Loucy (cell line): ENCODE data around the gene UQCC2.

ENCODE experiments used
- H2AFZ ChIP-seq: fragments of 200-600 bp; sonication (generic); 2 replicates; pipeline ENCODE4 v1.6.0; 2016; ENCODE audit warnings: antibody characterized with exemption, mild to moderate bottlenecking, low read length, moderate library complexity
- H3F3A ChIP-seq: fragments of 200-600 bp; 2 replicates; pipeline ENCODE4 v1.6.0; 2016; ENCODE audit warnings: antibody characterized with exemption, low read depth, mild to moderate bottlenecking
- H3K27me3 ChIP-seq: fragments of 200-600 bp; sonication (generic); 2 replicates; pipeline ENCODE4 v1.6.1; 2014; ENCODE audit warnings: low read length, mild to moderate bottlenecking; ENCODE audit not compliant: insufficient read depth, poor library complexity, severe bottlenecking
- H3K36me3 ChIP-seq: fragments of 200-600 bp; sonication (generic); 2 replicates; pipeline ENCODE4 v1.6.1; 2016; ENCODE audit warnings: low read length; ENCODE audit not compliant: insufficient read depth
- H3K4me1 ChIP-seq: fragments of 200-600 bp; sonication (generic); 2 replicates; pipeline ENCODE4 v1.5.1; 2014; ENCODE audit warnings: low read length, mild to moderate bottlenecking; ENCODE audit not compliant: insufficient read depth, poor library complexity, severe bottlenecking
- H3K4me2 ChIP-seq: fragments of 200-600 bp; sonication (generic); 2 replicates; pipeline ENCODE4 v1.6.0; 2014; ENCODE audit warnings: antibody characterized with exemption, low read length, low read depth, mild to moderate bottlenecking; ENCODE audit not compliant: poor library complexity, severe bottlenecking
- H3K4me3 ChIP-seq: fragments of 200-600 bp; sonication (generic); 2 replicates; pipeline ENCODE4 v1.5.1; 2014; ENCODE audit warnings: low read length, mild to moderate bottlenecking, mixed read lengths; ENCODE audit not compliant: poor library complexity, severe bottlenecking
- H3K79me2 ChIP-seq: fragments of 200-600 bp; sonication (generic); 2 replicates; pipeline ENCODE4 v1.6.1; 2014; ENCODE audit warnings: low read length; ENCODE audit not compliant: insufficient read depth
- H3K9ac ChIP-seq: fragments of 200-600 bp; sonication (generic); 2 replicates; pipeline ENCODE4 v1.6.0; 2014; ENCODE audit warnings: mild to moderate bottlenecking, low read depth, low read length, moderate library complexity; ENCODE audit not compliant: poor library complexity, severe bottlenecking
- H3K9me2 ChIP-seq: fragments of 200-600 bp; sonication (generic); replicated peaks from 2 replicates; pipeline ENCODE4 v1.6.1; 2016; ENCODE audit warnings: low read depth, low read length, mixed read lengths
- H3K9me3 ChIP-seq: fragments of 200-600 bp; sonication (generic); 2 replicates; pipeline ENCODE4 v1.6.1; 2014; ENCODE audit warnings: mild to moderate bottlenecking, antibody characterized with exemption, low read length, low read depth; ENCODE audit not compliant: insufficient read depth
- H4K20me1 ChIP-seq: fragments of 200-600 bp; sonication (generic); 2 replicates; pipeline ENCODE4 v1.6.0; 2014; ENCODE audit warnings: antibody characterized with exemption, low read length, mild to moderate bottlenecking; ENCODE audit not compliant: insufficient read depth, poor library complexity, severe bottlenecking
- EZH2phosphoT487 ChIP-seq: fragments of 200-600 bp; IDR thresholded peaks from 2 replicates; pipeline ENCODE4 v1.6.1; 2018; ENCODE audit warnings: antibody characterized with exemption, mild to moderate bottlenecking, moderate library complexity, borderline replicate concordance
- TF ChIP-seq, protein P1 (sequence below): fragments of 200-600 bp; sonication (generic); conservative IDR thresholded peaks from 2 replicates; pipeline ENCODE4 v1.5.1; 2014; ENCODE audit warnings: mild to moderate bottlenecking, antibody characterized with exemption, low read length

Gene UQCC2

DNA sequence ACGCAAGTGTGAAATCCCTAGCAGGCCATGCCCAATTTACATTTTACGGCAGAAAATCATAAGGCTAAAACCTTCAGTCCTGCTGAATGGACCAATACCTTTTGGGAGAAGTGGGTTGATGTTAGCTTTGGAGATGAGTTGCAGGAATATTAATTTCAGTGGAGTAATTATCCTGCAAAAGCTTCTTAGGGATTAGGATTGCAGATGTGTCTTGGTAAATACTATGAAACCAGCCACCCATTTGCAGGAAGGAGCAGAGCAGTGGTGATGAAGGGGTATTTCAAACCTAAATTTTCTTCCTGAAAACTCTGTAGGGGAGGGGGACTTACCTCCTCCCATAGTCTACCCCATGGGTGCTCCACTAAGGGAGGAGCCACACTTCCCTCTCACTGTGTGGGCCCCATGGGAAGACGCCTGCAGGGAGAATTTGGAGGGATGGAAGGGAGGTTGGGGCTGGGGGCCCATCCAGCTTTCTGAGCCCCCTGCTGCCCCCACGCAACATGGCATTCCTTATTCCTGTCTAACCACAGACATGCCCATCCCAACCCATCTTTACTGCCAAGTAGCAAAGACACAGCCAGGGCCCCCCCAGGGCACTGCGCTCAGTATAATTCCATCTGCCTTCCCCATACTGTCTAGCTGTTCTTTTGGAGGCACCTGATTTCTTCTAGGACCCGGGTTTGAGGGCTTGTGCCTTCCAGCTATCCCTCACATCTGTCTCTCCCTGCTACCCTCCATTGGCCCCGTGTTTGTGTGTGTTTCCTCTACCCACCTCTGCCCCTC is 14.6 kb upstream of the UQCC2 start:
- TF ChIP-seq EZH2phosphoT487, result no peak
- TF ChIP-seq, protein P1, sequence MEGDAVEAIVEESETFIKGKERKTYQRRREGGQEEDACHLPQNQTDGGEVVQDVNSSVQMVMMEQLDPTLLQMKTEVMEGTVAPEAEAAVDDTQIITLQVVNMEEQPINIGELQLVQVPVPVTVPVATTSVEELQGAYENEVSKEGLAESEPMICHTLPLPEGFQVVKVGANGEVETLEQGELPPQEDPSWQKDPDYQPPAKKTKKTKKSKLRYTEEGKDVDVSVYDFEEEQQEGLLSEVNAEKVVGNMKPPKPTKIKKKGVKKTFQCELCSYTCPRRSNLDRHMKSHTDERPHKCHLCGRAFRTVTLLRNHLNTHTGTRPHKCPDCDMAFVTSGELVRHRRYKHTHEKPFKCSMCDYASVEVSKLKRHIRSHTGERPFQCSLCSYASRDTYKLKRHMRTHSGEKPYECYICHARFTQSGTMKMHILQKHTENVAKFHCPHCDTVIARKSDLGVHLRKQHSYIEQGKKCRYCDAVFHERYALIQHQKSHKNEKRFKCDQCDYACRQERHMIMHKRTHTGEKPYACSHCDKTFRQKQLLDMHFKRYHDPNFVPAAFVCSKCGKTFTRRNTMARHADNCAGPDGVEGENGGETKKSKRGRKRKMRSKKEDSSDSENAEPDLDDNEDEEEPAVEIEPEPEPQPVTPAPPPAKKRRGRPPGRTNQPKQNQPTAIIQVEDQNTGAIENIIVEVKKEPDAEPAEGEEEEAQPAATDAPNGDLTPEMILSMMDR, result no peak
- H3K4me1 ChIP-seq, result peaks cover 4% of the 10 kb centered on the region

DNA sequence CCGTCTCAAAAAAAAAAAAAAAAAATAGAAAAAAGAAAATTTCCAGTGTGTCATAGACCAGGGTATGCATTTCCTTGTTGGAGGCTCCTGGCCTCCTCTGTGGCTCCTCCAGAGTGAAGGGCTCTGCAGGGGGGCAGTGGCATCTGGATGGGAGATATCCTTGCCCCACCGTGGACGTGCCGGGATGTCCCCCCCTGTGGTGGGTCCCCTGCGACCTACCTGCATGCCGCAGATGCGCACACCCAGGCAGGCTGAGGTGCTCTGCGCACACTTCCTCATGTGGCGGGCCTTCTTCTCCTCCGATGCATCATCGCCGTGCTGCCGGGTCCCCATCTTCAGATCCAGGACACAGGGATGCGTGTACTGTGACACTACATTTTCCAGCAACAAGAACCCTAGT is 13.7 kb upstream of the UQCC2 start:
- no peaks in the 10 kb centered on the region for H3K9me2 ChIP-seq
- no peaks in the 10 kb centered on the region for H3F3A ChIP-seq
- H3K27me3 ChIP-seq, result no peaks in the 10 kb centered on the region
- H3K4me1 ChIP-seq, result peaks cover 4% of the 10 kb centered on the region
- no peaks in the 10 kb centered on the region for H3K9me3 ChIP-seq
- H3K9ac ChIP-seq, result no peak overlapping the region
- no peak for TF ChIP-seq EZH2phosphoT487
- TF ChIP-seq, protein P1, result no peak
- H2AFZ ChIP-seq, result no peak overlapping the region
- H3K4me3 ChIP-seq, result no peak overlapping the region
- no peaks in the 10 kb centered on the region for H4K20me1 ChIP-seq
- H3K36me3 ChIP-seq, result no peaks in the 10 kb centered on the region
- no peaks in the 10 kb centered on the region for H3K79me2 ChIP-seq
- no peak overlapping the region for H3K4me2 ChIP-seq

More for the DNA sequence above, 14.6 kb upstream of the UQCC2 start:
- H3K9me3 ChIP-seq, result no peaks in the 10 kb centered on the region
- no peaks in the 10 kb centered on the region for H3K9me2 ChIP-seq
- no peak overlapping the region for H3K9ac ChIP-seq
- no peak overlapping the region for H3K4me2 ChIP-seq
- H3K36me3 ChIP-seq, result no peaks in the 10 kb centered on the region
- no peaks in the 10 kb centered on the region for H3K79me2 ChIP-seq
- no peaks in the 10 kb centered on the region for H3F3A ChIP-seq
- H4K20me1 ChIP-seq, result no peaks in the 10 kb centered on the region
- no peak overlapping the region for H3K4me3 ChIP-seq
- H3K27me3 ChIP-seq, result no peaks in the 10 kb centered on the region
- H2AFZ ChIP-seq, result no peak overlapping the region

DNA sequence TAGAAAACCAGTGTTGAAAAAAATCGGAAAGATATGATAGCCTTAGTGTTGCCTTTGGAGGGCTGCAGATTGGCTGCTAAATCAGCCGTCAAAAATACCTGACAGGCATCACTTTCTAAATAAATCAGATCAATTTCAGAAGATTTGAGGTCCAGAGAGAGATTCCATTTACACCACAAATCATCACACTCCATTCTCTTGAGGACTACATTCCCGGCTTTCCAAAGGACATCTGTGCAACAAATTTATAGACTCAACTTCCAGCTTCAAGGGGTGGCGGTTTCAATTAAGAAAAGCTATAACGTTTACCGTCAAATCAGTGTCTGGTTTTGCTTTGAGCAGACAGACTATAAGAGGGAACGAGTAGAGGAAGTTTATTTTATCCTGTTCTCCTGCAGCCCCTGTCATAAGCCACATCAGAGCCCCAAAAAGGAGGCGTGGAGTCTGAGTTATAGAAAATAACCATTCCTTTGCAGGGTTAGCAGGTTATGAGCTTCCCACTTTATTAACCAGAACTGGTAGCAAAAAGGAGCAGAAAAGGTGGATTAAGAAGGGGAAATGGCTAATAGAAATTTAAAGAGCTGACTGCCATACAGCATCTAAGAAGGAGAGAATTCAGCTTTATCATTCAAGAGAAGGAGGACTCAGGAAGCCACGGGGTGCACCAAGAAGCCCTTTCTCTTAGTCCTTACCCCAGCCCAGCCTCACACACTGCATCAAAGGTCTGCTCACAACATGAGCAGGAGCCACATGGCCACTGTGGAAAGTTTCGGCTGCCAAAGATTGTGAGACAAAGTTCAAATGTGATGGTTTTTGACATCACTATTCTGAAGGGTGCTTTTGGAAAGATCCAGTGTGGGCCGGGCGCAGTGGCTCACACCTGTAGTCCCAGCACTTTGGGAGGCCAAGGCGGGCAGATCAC is 12.9 kb upstream of the UQCC2 start:
- Histone ChIP-seq H3K79me2 (no peaks in the 10 kb centered on the region), H3K4me2 (peak overlapping the region; percentile 21), H3K4me3 (no peak overlapping the region), H3K4me1 (peaks cover 4% of the 10 kb centered on the region), H4K20me1 (no peaks in the 10 kb centered on the region), H3K36me3 (no peaks in the 10 kb centered on the region), H3K27me3 (no peaks in the 10 kb centered on the region), H2AFZ (no peak overlapping the region), H3K9ac (no peak overlapping the region), H3K9me3 (no peaks in the 10 kb centered on the region), H3K9me2 (no peaks in the 10 kb centered on the region), H3F3A (no peaks in the 10 kb centered on the region)
- TF ChIP-seq, protein P1, result no peak
- no peak for TF ChIP-seq EZH2phosphoT487
